Esophagus muscularis mucosa (tissue), 3 donors: ENCODE results near the gene NOX4.

Experiments
- CTCF ChIP-seq, 3 experiments: fragments of 200-600 bp in 2 of 3; fragments of 450-650 bp in 1 of 3; sonication (generic) in 2 of 3; IDR thresholded peaks; one replicate each; pipeline ENCODE4 v1.5.1; 2017 to 2019; ENCODE audit warnings: antibody characterized with exemption in 3 of 3, mild to moderate bottlenecking in 2 of 3, moderate library complexity in 1 of 3
- POLR2A ChIP-seq: fragments of 450-650 bp; IDR thresholded peaks from one replicate; pipeline ENCODE4 v1.6.1; 2017; ENCODE audit warnings: antibody characterized with exemption, moderate library complexity, mild to moderate bottlenecking, low read depth

GRCh38 chr11:89293965-89294679, 197.1 kb downstream of the NOX4 start:
- TF ChIP-seq CTCF (IDR thresholded peaks at IDR 0.05) (no peak), POLR2A (no peak)
